H1 (cell line): Measurements from ENCODE around the gene NELFE. TPM values are rescaled to one million over a fixed set of nuclear protein-coding genes. Genes with fewer than 3 reads are reported as not detected.

ENCODE experiments used
- ASH2L ChIP-seq: fragments of 200-600, 300-600 bp; sonication (generic); IDR thresholded peaks from one replicate; pipeline ENCODE4 v1.7.1; 2017; ENCODE audit warnings: low read length
- CEBPB ChIP-seq: IDR thresholded peaks from 2 replicates; pipeline ENCODE4 v1.6.1; 2012; ENCODE audit warnings: low read depth, low read length
- CHD2 ChIP-seq: IDR thresholded peaks from 2 replicates; pipeline ENCODE4 v1.6.1; 2012; ENCODE audit warnings: low read length, improper control_type of control experiment
- CREB1 ChIP-seq: IDR thresholded peaks from 2 replicates; pipeline ENCODE4 v1.6.1; 2012; ENCODE audit warnings: inconsistent platforms
- EP300 ChIP-seq, 2 experiments: IDR thresholded peaks; 1 replicate in 1 of 2; 2 replicates in 1 of 2; pipeline ENCODE4 v1.6.1; 2011 to 2012; ENCODE audit warnings: low read depth in 2 of 2, low read length in 2 of 2, mild to moderate bottlenecking in 2 of 2, borderline replicate concordance in 1 of 2, inconsistent platforms in 1 of 2, moderate library complexity in 1 of 2
- KDM1A ChIP-seq: fragments of 200-600, 300-600 bp; sonication (generic); IDR thresholded peaks from 2 replicates; pipeline ENCODE4 v1.7.1; 2016; ENCODE audit warnings: mild to moderate bottlenecking, low read length, borderline replicate concordance
- KDM5A ChIP-seq: fragments of 200-600 bp; IDR thresholded peaks from 2 replicates; pipeline ENCODE4 v1.7.1; 2012; ENCODE audit warnings: mild to moderate bottlenecking, low read length, inconsistent platforms, mixed read lengths
- NANOG ChIP-seq: IDR thresholded peaks from 2 replicates; pipeline ENCODE4 v1.6.1; 2011; ENCODE audit warnings: low read length, low read depth, mild to moderate bottlenecking, inconsistent platforms; ENCODE audit not compliant: insufficient read depth, poor library complexity, severe bottlenecking
- RFX5 ChIP-seq: IDR thresholded peaks from 2 replicates; pipeline ENCODE4 v1.6.1; 2011; ENCODE audit warnings: low read depth, low read length, improper control_type of control experiment, borderline replicate concordance
- SIN3A ChIP-seq, 2 experiments: IDR thresholded peaks in 1 of 2; conservative IDR thresholded peaks in 1 of 2; 2 replicates each; pipeline ENCODE4 v1.6.1; 2011 to 2012; ENCODE audit warnings: low read length in 2 of 2, improper control_type of control experiment in 1 of 2, low read depth in 1 of 2, mild to moderate bottlenecking in 1 of 2
- SP1 ChIP-seq: IDR thresholded peaks from 2 replicates; pipeline ENCODE4 v1.6.1; 2011; ENCODE audit warnings: low read depth, low read length
- SP4 ChIP-seq: IDR thresholded peaks from 2 replicates; pipeline ENCODE4 v1.6.1; 2012; ENCODE audit warnings: low read length, inconsistent platforms
- SUZ12 ChIP-seq: fragments of 200-600 bp; sonication (generic); IDR thresholded peaks from 2 replicates; pipeline ENCODE4 v1.6.1; 2012; ENCODE audit warnings: mild to moderate bottlenecking, inconsistent platforms, low read length, moderate library complexity, mixed read lengths
- YY1 ChIP-seq: IDR thresholded peaks from 2 replicates; pipeline ENCODE4 v1.6.1; 2011; ENCODE audit warnings: low read depth, mild to moderate bottlenecking, low read length
- ZNF274 ChIP-seq: IDR thresholded peaks from 2 replicates; pipeline ENCODE4 v1.7.0; 2012; ENCODE audit warnings: low read length, borderline replicate concordance; ENCODE audit errors: extremely low read depth
- polyA plus RNA-seq, 7 experiments: library from polyadenylated mRNA; depleted of rRNA in 3 of 7; stranded (reverse) in 5 of 7; unstranded in 2 of 7; fragments of >200 nt in 5 of 7; fragments of 200-250 nt in 2 of 7; gene quantifications; 1 replicate in 5 of 7; 2 replicates in 1 of 7; 4 replicates in 1 of 7; pipeline versions ENCODE4 v1.2.1 to v1.2.3, GENCODE V29; 2011 to 2013; ENCODE audit warnings: missing spikeins in 2 of 7, mixed read lengths in 2 of 7
- total RNA-seq: library from RNA; stranded (reverse); fragmentation: NEBNext Ultra II Directional; extraction: Animal tissue kit (Norgen Biotek cat#: 25700); gene quantifications from 2 replicates; pipeline ENCODE4 v1.2.1, GENCODE V29; 2021
- TF ChIP-seq, protein P1 (sequence below): IDR thresholded peaks from 2 replicates; pipeline ENCODE4 v1.6.1; 2012; ENCODE audit warnings: inconsistent platforms
- TF ChIP-seq, protein P2 (sequence below), 3 experiments: IDR thresholded peaks; 1 replicate in 2 of 3; 2 replicates in 1 of 3; pipeline versions ENCODE4 v1.5.1 to v1.6.1; 2011; ENCODE audit warnings: low read length in 3 of 3, mild to moderate bottlenecking in 3 of 3, inconsistent platforms in 2 of 3, low read depth in 1 of 3, moderate library complexity in 1 of 3; ENCODE audit not compliant: insufficient read depth in 1 of 3; ENCODE audit errors: control extremely low read depth in 1 of 3
- TF ChIP-seq, protein P3 (sequence below): IDR thresholded peaks from 2 replicates; pipeline ENCODE4 v1.6.1; 2011; ENCODE audit warnings: low read depth, mild to moderate bottlenecking, low read length; ENCODE audit not compliant: insufficient read depth
- TF ChIP-seq, protein P4 (sequence below): IDR thresholded peaks from 2 replicates; pipeline ENCODE4 v1.6.1; 2012; ENCODE audit warnings: inconsistent platforms

The NELFE gene
- total and polyA plus RNA-seq, 2 of the 8 experiments (the other 6 are each of a cell fraction or from before 2014, with no cell fraction given) = 49.2 to 71.5 TPM

DNA sequence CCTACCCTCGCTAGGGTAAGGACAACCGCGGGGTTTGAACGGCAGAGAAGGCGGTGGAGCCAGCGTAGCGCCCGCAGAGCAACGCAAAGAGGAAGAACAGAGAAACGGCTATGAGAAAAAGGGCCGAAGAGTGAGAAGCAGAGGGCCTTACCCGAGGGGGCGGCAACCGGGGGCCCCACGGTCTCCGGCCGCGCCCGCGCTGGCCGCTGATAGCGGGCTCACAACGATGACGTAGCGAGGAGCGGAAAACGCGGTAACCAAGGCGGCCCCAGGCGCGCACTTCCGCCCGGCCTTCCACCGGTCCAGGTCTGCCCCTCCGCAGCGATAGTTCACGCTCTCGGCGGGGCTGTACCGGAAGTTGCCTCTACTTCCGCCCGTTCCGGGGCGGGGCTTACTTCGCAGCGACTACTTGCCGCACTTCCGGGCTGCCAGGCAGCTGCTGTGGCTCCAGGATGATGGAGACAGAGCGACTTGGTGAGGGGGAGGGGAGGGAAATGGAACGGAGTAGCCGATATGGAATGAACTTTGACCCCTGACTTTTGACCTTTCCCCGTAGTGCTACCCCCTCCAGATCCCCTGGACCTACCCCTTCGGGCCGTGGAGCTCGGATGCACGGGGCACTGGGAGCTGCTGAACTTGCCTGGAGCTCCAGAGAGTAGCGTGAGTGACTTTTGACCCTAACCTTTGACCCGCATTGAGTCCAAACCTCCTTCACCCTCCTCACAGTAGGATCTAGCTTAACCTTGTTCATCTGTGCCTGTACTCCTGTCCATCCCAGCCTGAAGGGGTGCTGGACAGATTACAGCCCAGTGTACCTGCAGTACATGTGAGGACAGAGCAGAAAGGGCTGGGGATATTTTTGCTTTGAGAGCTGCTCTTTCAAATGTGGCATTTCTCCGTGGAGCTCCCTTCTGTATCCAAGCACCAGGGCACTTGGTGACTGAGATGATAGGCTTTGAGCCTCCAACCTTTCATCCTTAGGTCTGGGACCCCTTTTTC lies at the start of gene NELFE, which contains the start of gene SKIC2 (continued):
- TF ChIP-seq EP300 (IDR thresholded peaks at IDR 0.05; ENCODE audit: borderline replicate concordance in 1 of 2, low read depth in 2 of 2, low read length in 2 of 2) = 0 out of 3 replicates have a peak, but pooled peaks of 1 of the 2 experiments have one; percentile 59
- TF ChIP-seq ASH2L = peak; percentile 85
- no peak for TF ChIP-seq KDM1A
- TF ChIP-seq, protein P1, sequence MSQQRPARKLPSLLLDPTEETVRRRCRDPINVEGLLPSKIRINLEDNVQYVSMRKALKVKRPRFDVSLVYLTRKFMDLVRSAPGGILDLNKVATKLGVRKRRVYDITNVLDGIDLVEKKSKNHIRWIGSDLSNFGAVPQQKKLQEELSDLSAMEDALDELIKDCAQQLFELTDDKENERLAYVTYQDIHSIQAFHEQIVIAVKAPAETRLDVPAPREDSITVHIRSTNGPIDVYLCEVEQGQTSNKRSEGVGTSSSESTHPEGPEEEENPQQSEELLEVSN = peak; percentile 40; the same call in 1 of the 2 replicates
- 0 out of 2 replicates have a peak, but pooled peaks have one; percentile 73 for TF ChIP-seq YY1
- no peak for TF ChIP-seq CEBPB
- peak; percentile 79 for TF ChIP-seq SP1
- TF ChIP-seq RFX5 = no peak
- TF ChIP-seq SP4 = no peak
- TF ChIP-seq, protein P2, sequence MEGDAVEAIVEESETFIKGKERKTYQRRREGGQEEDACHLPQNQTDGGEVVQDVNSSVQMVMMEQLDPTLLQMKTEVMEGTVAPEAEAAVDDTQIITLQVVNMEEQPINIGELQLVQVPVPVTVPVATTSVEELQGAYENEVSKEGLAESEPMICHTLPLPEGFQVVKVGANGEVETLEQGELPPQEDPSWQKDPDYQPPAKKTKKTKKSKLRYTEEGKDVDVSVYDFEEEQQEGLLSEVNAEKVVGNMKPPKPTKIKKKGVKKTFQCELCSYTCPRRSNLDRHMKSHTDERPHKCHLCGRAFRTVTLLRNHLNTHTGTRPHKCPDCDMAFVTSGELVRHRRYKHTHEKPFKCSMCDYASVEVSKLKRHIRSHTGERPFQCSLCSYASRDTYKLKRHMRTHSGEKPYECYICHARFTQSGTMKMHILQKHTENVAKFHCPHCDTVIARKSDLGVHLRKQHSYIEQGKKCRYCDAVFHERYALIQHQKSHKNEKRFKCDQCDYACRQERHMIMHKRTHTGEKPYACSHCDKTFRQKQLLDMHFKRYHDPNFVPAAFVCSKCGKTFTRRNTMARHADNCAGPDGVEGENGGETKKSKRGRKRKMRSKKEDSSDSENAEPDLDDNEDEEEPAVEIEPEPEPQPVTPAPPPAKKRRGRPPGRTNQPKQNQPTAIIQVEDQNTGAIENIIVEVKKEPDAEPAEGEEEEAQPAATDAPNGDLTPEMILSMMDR (IDR thresholded peaks at IDR 0.05; ENCODE audit: control extremely low read depth in 1 of 3, insufficient read depth in 1 of 3, low read depth in 1 of 3, low read length in 3 of 3) = peak in 1 of 3 experiments; percentile 5; a peak in 1 of 4 replicates
- TF ChIP-seq, protein P3, sequence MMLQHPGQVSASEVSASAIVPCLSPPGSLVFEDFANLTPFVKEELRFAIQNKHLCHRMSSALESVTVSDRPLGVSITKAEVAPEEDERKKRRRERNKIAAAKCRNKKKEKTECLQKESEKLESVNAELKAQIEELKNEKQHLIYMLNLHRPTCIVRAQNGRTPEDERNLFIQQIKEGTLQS = peak; percentile 78
- peak; percentile 70 for TF ChIP-seq KDM5A
- TF ChIP-seq SUZ12 = no peak
- TF ChIP-seq ZNF274 = no peak
- no peak for TF ChIP-seq NANOG
- peak; percentile 99 for TF ChIP-seq CREB1
- TF ChIP-seq SIN3A (conservative IDR thresholded peaks at IDR 0.05 in 1 of 2, IDR thresholded peaks at IDR 0.05 in 1 of 2; ENCODE audit: low read depth in 1 of 2, low read length in 2 of 2) = peak; percentile 84 to 96
- TF ChIP-seq CHD2 = peak; percentile 80
- TF ChIP-seq, protein P4, sequence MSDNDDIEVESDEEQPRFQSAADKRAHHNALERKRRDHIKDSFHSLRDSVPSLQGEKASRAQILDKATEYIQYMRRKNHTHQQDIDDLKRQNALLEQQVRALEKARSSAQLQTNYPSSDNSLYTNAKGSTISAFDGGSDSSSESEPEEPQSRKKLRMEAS = peak; percentile 60
